Sigmoid colon (tissue), 4 donors: ENCODE data around the gene DNAH5.

Experiments
- EP300 ChIP-seq, 4 donors: sonication (generic); formaldehyde crosslinking; IDR thresholded peaks; one replicate each; pipeline ENCODE4 v1.6.1; 2017; ENCODE audit warnings: antibody characterized with exemption in 4 of 4
- POLR2A ChIP-seq, 2 donors: fragments of 450-650 bp; IDR thresholded peaks; one replicate each; pipeline ENCODE4 v1.6.1; 2016; ENCODE audit warnings: antibody characterized with exemption in 2 of 2, mild to moderate bottlenecking in 2 of 2, moderate library complexity in 2 of 2
- POLR2AphosphoS5 ChIP-seq, 4 donors: sonication (generic); formaldehyde crosslinking; IDR thresholded peaks; one replicate each; pipeline ENCODE4 v1.6.1; 2017; ENCODE audit warnings: antibody characterized with exemption in 4 of 4
- TF ChIP-seq, protein P1 (sequence below), 4 experiments: fragments of 450-650 bp in 3 of 4; fragments of 200-600 bp in 1 of 4; IDR thresholded peaks; one replicate each; pipeline ENCODE4 v1.5.1; 2016 to 2019; ENCODE audit warnings: antibody characterized with exemption in 4 of 4, mild to moderate bottlenecking in 3 of 4, moderate library complexity in 2 of 4

DNA sequence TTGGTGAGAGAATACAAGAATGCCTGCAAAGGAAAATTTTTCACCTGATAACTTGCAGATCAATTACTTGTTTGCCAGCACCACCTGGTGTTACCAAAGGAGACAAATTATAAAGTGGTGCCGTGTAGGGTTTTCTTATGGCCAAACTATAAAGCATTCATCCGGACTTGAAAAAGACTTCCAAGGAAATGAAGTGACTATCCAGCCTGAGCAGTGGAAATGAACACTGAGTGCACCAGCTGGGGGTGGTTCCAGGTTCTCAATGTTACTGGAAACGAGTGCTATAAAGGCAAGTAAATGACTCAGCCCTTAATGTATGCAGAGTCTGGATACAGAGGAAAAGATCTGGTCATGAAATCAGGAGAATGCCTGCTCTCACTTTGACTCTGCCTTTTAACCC is 113.1 kb downstream of the DNAH5 start:
- TF ChIP-seq POLR2AphosphoS5 (IDR thresholded peaks at IDR 0.05) (no peak), POLR2A (IDR thresholded peaks at IDR 0.05) (no peak), EP300 (IDR thresholded peaks at IDR 0.05) (no peak)
- TF ChIP-seq, protein P1, sequence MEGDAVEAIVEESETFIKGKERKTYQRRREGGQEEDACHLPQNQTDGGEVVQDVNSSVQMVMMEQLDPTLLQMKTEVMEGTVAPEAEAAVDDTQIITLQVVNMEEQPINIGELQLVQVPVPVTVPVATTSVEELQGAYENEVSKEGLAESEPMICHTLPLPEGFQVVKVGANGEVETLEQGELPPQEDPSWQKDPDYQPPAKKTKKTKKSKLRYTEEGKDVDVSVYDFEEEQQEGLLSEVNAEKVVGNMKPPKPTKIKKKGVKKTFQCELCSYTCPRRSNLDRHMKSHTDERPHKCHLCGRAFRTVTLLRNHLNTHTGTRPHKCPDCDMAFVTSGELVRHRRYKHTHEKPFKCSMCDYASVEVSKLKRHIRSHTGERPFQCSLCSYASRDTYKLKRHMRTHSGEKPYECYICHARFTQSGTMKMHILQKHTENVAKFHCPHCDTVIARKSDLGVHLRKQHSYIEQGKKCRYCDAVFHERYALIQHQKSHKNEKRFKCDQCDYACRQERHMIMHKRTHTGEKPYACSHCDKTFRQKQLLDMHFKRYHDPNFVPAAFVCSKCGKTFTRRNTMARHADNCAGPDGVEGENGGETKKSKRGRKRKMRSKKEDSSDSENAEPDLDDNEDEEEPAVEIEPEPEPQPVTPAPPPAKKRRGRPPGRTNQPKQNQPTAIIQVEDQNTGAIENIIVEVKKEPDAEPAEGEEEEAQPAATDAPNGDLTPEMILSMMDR (IDR thresholded peaks at IDR 0.05) = no peak
